Uterus (tissue), 4 donors: ENCODE measurements around the gene NDP. TPM values are rescaled to one million over a fixed set of nuclear protein-coding genes. Genes with fewer than 3 reads are reported as not detected.

ENCODE experiments used
- DNase-seq, 2 donors: peaks; one replicate each; pipeline ENCODE4 v3.0.0-alpha.2; 2019 to 2020
- H3K27ac ChIP-seq, 2 donors: fragments of 200-600 bp; sonication (generic); 1 replicate in 1 of 2; 2 replicates in 1 of 2; pipeline ENCODE4 v1.5.1; 2016 to 2018
- H3K27me3 ChIP-seq, 2 donors: fragments of 200-600 bp; sonication (generic); one replicate each; pipeline ENCODE4 v1.5.1; 2018 to 2019; ENCODE audit warnings: control low read depth in 1 of 2
- H3K36me3 ChIP-seq, 2 donors: fragments of 200-600 bp; sonication (generic); one replicate each; pipeline ENCODE4 v1.5.1; 2019; ENCODE audit warnings: control low read depth in 1 of 2
- H3K4me1 ChIP-seq, 2 donors: fragments of 200-600 bp; sonication (generic); one replicate each; pipeline ENCODE4 v1.5.1; 2018 to 2019; ENCODE audit warnings: control low read depth in 1 of 2
- H3K4me3 ChIP-seq, 2 donors: fragments of 200-600 bp; sonication (generic); 1 replicate in 1 of 2; 2 replicates in 1 of 2; pipeline ENCODE4 v1.5.1; 2018 to 2019; ENCODE audit warnings: mild to moderate bottlenecking in 1 of 2
- H3K9me3 ChIP-seq, 2 donors: fragments of 200-600 bp; sonication (generic); one replicate each; pipeline ENCODE4 v1.5.1; 2019; ENCODE audit warnings: control low read depth in 1 of 2
- CTCF ChIP-seq, 4 experiments: fragments of 200-600 bp in 2 of 4; fragments of 450-650 bp in 2 of 4; sonication (generic) in 2 of 4; IDR thresholded peaks; one replicate each; pipeline ENCODE4 v1.5.1; 2016 to 2019; ENCODE audit warnings: antibody characterized with exemption in 4 of 4, mild to moderate bottlenecking in 2 of 4, moderate library complexity in 1 of 4
- POLR2A ChIP-seq, 2 donors: fragments of 450-650 bp; IDR thresholded peaks; one replicate each; pipeline ENCODE4 v1.6.1; 2016; ENCODE audit warnings: antibody characterized with exemption in 2 of 2, mild to moderate bottlenecking in 1 of 2, moderate library complexity in 1 of 2
- intact Hi-C: fragments of 100-400 bp; cut with DNase I; formaldehyde crosslinking; loops from one replicate; pipeline ENCODE4 v1.15.1; 2023; ENCODE audit warnings: low total_unique reads
- total RNA-seq, 4 donors: library from RNA; depleted of rRNA in 3 of 4; stranded (reverse); fragments of >200 nt in 3 of 4; gene quantifications; one replicate each; pipeline versions ENCODE4 v1.1.0 to v1.2.4, GENCODE V29; 2014 to 2023
- donor health status: DM: yes; HTN: yes; CAD: no.

Gene NDP
- total RNA-seq, 4 donors from 2014 or later: 4.4 to 25.2 (median 6.9) TPM

GRCh38 chrX:44016906-44017305 is 43.7 kb upstream of the NDP start:
- peaks cover 0 to 3% of the 10 kb centered on the region in 2 donors for H3K27me3 ChIP-seq
- H3K36me3 ChIP-seq: no peaks in the 10 kb centered on the region
- intact Hi-C loops: no loop called here
- H3K4me3 ChIP-seq: no peak overlapping the region
- no peaks in the 10 kb centered on the region for H3K4me1 ChIP-seq
- DNase-seq: no peak
- TF ChIP-seq POLR2A (IDR thresholded peaks at IDR 0.05) (no peak), CTCF (IDR thresholded peaks at IDR 0.05) (no peak)
- no peaks in the 10 kb centered on the region for H3K9me3 ChIP-seq
- H3K27ac ChIP-seq: no peak overlapping the region

GRCh38 chrX:44012484-44013096 is 39.4 kb upstream of the NDP start:
- TF ChIP-seq CTCF (IDR thresholded peaks at IDR 0.05) (no peak), POLR2A (IDR thresholded peaks at IDR 0.05) (no peak)
- Histone ChIP-seq H3K9me3 (no peaks in the 10 kb centered on the region), H3K27me3 (no peaks in the 10 kb centered on the region), H3K4me1 (no peaks in the 10 kb centered on the region), H3K36me3 (no peaks in the 10 kb centered on the region), H3K27ac (no peak overlapping the region), H3K4me3 (no peak overlapping the region)
- intact Hi-C loops: no loop called here
- no peak for DNase-seq

GRCh38 chrX:44011506-44011905 is 38.3 kb upstream of the NDP start:
- TF ChIP-seq POLR2A (IDR thresholded peaks at IDR 0.05): no peak
- no peak for TF ChIP-seq CTCF (IDR thresholded peaks at IDR 0.05)
- Histone ChIP-seq H3K4me1 (no peaks in the 10 kb centered on the region), H3K27ac (no peak overlapping the region), H3K4me3 (no peak overlapping the region), H3K27me3 (no peaks in the 10 kb centered on the region), H3K9me3 (no peaks in the 10 kb centered on the region), H3K36me3 (no peaks in the 10 kb centered on the region)
- intact Hi-C loops: no loop called here
- DNase-seq: no peak

- Histone ChIP-seq H3K4me1 (no peaks in the 10 kb centered on the region), H3K36me3 (no peaks in the 10 kb centered on the region), H3K9me3 (no peaks in the 10 kb centered on the region), H3K4me3 (no peak overlapping the region), H3K27ac (no peak overlapping the region), H3K27me3 (no peaks in the 10 kb centered on the region)
- intact Hi-C loops: no loop called here
- TF ChIP-seq POLR2A (IDR thresholded peaks at IDR 0.05): no peak
- TF ChIP-seq CTCF (IDR thresholded peaks at IDR 0.05): no peak
- DNase-seq: no peak
These were observed 37.4 kb upstream of the NDP start for GRCh38 chrX:44010626-44011025.

- intact Hi-C loops: no loop called here
- Histone ChIP-seq H3K27ac (no peak overlapping the region), H3K27me3 (no peaks in the 10 kb centered on the region), H3K4me1 (no peaks in the 10 kb centered on the region), H3K4me3 (no peak overlapping the region), H3K36me3 (no peaks in the 10 kb centered on the region), H3K9me3 (no peaks in the 10 kb centered on the region)
- no peak for DNase-seq
- no peak for TF ChIP-seq CTCF (IDR thresholded peaks at IDR 0.05)
- TF ChIP-seq POLR2A (IDR thresholded peaks at IDR 0.05): no peak
These were observed 32.9 kb upstream of the NDP start for GRCh38 chrX:44006081-44006480.
